EH (cell line): ENCODE measurements around the gene MCF2.
"Not testable (repeated sequence)": the region's sequence is repeated elsewhere in the genome, so short reads cannot be mapped to it uniquely, and the experiment has no call there.

Experiments
- DNase-seq: peaks from one replicate; pipeline ENCODE4 v3.0.0-alpha.2; 2015; ENCODE audit warnings: low read depth

The MCF2 gene, protein sequence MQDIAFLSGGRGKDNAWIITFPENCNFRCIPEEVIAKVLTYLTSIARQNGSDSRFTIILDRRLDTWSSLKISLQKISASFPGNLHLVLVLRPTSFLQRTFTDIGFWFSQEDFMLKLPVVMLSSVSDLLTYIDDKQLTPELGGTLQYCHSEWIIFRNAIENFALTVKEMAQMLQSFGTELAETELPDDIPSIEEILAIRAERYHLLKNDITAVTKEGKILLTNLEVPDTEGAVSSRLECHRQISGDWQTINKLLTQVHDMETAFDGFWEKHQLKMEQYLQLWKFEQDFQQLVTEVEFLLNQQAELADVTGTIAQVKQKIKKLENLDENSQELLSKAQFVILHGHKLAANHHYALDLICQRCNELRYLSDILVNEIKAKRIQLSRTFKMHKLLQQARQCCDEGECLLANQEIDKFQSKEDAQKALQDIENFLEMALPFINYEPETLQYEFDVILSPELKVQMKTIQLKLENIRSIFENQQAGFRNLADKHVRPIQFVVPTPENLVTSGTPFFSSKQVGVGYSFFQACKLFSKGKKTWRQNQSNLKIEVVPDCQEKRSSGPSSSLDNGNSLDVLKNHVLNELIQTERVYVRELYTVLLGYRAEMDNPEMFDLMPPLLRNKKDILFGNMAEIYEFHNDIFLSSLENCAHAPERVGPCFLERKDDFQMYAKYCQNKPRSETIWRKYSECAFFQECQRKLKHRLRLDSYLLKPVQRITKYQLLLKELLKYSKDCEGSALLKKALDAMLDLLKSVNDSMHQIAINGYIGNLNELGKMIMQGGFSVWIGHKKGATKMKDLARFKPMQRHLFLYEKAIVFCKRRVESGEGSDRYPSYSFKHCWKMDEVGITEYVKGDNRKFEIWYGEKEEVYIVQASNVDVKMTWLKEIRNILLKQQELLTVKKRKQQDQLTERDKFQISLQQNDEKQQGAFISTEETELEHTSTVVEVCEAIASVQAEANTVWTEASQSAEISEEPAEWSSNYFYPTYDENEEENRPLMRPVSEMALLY

DNA sequence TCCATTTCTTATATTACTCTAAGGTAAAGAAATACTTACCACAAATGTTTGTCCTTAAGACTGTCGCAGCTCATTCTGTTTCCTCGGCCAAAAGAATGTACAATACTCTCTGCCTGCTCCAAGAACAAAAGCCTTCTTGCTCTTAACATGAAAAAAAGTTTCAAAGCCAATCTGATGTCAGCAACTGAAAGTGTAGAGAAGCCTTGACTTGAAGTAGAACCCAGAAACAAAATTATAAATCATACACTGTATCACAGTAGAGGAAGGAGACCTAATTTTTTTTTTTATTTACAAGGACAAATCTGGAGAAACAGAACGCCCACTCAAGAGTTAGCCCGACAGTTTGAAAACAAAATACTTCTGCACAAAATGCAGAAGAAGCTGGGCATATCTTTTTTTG is at the start of gene MCF2:
TSS of gene MCF2 (minus strand) at position 101 of the 400 bp plus-strand sequence. CDS start 56,423 bp downstream, outside the sequence.
- DNase-seq, result no peak

DNA sequence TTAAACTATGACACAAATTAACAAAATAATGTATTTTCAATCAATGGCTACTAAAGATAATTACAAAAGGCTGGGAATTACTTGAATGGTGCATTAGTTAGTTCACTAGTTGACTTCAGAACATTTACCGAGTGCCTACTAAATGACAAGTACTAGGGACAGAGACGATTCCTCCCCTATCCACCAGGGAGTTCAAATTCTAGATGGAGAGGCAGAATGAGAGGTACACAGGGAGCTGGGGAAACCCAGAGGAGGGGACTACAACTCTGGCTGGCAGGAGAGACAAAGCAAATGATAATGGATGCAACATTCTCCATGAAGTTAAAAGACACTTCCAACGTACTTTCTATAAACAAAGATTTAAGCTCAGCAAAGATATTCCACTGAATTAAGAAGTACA is 43.1 kb upstream of the MCF2 start:
- DNase-seq, result no peak

DNA sequence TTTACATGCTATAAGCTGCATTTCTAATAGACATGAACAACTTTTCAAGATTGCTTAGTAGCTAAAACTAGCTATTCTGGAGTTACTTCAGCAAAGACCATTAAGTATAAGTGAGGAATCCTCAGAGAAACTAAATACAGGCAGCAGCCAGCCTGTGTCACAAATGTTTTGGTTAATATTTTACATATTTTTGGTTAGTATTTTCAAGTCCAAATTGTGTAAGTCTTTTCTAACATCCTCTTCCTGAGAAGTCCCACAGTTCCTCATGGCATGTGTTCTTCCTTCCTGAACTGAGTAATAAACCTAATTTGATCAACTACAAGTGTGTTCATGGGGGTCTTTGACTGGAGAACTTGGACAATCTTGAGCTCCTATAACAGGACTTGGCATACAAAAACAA is 42.4 kb upstream of the MCF2 start:
- DNase-seq, result peak; percentile 51

DNA sequence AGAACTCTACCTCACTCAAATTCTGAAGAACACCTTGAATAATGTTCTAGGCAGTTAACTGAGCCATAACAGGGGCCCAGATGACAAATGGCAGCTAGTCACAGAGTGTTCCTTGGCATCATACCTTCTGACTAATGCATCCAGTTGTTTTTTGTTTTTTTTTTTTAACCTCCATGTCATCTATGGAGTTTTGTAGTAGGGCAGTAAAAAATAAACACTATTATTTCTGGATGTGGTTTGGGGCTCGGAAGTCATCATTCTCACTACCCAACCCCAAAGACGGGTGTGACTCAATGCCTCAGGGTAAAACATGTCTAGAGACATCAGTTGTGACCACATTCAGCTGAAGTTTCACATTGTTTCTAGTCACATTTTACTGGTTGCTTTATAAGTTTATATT is 31.2 kb upstream of the MCF2 start:
- DNase-seq, result peak; percentile 86

DNA sequence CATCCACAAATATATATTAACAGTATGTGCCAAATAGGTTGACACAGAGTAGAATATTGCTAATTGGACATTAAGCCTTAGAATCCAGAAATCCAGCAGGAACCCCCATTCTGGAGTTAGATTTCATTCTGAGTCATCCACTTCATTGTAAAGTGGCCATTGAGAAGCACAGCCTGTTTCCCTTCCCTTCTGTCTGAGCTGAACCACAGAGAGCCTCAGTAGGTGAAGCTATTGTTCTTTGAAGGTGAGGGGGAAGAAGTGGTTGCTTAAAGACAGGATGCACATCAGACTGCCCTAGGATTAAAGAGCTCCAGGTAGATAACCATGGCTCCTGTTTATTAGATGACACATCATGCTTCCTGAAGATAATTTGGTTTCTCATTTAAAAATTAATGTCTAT is 30.6 kb upstream of the MCF2 start:
- DNase-seq, result peak; percentile 34

DNA sequence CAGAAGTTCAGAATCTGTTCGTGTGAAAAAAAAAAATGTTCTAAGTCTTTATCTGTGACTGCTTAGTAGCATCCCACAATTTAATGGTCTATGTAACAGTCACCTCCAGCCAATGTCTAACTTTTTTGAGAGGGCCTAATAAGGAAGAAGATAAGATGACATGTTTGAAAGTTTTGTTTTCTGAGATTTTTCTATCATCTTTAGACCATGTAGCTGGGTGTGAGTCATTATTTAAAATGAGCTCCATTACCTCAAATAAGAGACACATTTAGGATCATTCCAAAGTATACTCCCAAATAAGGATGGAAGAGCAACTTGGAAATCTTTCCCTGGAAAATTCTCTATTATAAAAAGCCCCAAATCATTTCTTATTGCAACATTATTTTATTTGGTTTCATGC is 28.2 kb upstream of the MCF2 start:
- peak; percentile 66 for DNase-seq

DNA sequence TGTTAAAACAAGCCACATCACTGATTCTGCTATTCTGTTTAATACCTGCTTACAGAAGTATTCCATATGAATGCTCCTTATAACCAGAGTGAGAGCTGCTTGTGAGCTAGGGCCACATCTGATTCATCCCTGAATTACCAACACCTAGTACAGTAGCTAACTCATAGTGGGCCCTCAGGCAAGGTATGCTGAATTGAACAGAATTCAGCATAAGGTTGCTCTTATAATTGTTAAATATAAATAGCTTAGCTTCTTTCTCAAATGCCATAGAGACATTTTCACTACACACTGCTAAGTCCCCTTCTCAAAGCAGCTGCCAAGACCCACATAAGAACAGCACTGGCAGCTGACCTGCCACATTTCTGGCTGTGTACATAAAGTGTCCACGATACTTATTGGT is 27.0 kb upstream of the MCF2 start:
- DNase-seq, result no peak

DNA sequence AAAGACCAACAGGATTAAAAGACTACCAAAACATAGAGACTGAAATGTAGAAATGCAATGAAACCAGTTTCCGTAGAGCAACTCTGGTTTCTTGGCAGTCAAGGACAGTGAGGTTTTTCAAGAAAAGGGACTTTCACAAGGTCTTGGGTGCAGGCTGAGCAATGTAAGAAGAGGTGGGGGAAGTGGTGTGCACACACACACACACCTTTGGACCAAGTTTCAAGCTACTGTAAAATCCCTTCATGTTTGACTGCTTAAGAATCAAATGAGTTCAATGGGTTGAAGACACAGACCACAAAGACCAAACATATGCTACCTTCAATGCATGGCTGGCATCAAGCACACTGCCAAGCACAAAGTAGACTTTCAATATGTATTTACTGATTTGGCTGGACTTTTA is 17.8 kb upstream of the MCF2 start:
- no peak for DNase-seq

DNA sequence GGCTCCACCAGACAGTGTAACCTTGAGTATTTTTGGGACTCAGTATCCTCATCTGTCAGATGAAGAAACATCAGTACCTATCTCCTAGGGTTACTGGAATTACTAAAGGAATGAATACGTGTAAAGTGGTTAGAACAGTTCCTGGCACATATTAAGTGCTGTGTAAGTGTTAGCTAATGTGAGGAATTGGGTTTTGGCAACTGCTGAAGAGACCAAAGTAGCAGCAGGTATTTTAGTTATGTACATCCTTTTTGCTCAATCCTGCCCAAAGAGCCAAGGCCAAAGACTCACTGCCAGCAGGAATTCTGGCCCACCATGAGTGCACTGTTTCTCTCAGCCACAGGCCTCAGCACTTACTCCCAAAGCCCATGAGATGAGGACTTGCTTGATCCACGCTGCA is 16.7 kb upstream of the MCF2 start:
- DNase-seq, result peak; percentile 13

DNA sequence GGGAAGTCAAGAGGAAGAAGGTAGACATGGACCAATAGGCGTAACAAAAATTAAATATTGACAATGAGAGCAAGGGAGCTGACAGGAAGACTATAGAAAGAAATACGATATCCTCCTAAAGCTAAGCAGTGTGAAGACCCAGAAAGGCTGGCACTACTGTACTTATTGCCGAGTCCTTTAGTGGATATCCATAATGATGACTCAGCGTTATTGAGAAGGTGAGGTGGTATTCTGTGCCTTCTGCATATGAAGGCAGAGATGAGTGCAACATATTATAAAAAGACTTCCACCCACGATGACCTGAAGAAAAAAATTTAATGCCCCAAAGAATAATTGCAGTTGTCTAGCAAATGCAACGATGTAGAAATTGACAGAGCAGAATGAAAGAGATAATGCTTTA is 13.0 kb upstream of the MCF2 start:
- no peak for DNase-seq

DNA sequence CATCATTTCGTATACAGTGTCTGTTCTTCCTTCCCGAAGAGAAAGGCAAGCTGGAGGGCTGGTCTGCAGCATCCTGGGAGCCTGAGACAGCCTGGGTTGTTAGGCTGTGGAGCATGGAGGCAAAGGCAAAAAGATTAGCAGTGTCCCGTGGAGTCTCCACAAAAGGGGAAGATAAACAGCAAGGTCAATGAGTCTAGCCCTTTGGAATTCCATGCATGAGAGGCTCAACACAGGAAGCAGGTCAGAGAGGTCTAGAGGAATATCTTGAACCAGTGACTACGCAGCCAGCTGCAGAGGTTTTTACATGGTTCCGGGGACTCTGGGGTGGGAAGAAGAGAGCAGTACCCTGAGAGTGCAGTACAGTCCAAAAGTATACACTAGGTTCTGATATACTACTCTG is 12.2 kb upstream of the MCF2 start:
- peak; percentile 83 for DNase-seq

DNA sequence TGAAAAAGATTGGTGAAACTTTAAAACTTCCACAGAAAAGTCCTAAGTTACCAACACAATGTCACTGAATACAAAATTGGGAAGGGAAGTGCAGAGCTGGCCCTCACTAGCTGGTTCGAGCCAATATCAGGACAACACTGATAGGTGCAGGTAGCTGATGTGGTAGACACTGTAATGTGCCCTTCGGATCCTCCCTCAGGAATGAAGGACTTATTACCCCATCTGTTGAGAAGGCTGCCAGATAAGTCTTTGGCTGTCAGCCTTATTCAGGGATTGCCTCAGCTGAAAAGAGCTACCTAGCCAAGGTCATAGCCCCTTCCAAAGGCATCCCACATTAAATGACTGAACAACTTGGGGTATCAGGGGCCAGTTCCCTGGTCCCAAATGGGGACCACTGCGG is 5.3 kb downstream of the MCF2 start:
- DNase-seq, result no peak

DNA sequence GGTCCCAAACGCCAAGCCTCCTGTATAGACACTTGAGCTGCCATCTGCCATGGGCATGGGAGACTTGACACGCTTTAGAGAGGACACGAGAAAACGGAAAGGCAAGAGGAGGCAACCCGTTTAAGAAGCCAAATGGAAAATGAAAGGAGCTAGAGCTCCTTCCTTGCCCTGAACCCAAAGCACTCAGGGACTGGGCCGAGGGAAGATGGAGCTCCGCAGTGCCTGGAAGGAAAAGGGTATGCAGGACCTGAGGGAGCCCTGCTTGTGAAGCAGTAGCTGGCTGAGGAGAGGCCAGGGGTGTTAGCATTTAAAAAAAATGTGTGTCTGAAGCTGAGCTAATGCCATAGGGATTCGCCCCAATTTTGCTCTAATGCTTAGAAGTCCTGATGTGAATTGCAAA is 15.1 kb downstream of the MCF2 start:
- no peak for DNase-seq

DNA sequence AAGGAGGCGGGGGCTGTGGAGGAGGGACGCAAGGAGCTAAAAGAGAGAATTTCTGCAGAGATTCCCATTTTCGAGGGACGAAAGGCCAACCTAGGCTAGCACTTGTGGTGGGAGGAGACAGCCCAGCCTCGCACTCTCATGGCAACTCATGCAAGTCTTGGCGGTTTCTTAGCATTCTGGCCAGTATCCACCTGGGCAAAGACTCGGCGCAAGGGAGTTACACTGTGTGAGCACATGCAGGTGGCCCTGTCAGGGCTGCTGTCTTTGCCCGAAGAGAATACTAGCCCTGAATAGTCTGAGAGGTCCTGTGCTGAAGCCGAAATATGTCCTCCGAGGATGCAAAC is 15.5 kb downstream of the MCF2 start:
- no peak for DNase-seq

DNA sequence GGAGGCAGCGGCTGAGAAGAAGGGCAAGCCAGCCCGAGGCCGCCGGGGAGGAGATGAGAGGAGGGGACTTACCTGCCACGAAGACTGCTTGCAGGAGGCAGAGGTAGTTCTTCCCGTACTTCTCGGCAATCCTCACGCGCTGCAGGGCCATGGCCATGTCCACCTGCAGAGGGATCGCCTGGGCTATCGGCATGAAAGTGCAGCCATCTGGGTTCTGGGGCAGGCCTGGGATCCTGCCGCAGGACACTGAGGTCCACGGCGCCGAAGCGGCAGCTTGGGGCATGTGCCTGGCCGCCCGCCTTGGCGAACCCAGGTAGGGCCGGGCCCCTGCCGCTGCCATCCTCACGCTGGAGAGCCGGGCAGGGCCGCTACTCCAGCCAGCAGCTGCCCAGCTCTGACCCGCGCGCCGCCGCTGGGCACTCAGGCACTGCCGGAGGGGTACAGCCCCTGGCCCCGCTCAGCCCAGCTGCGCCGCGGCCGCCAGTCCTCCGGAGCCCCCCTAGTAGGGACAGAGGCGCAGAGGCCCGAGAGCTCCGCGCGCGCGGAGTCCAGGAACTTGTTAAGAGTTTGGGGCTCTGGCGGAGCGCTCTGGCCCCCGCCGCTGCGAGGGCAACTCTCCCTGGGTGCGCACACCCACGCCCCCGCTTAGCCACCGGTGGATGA is 16.0 kb downstream of the MCF2 start:
- DNase-seq, result no peak

DNA sequence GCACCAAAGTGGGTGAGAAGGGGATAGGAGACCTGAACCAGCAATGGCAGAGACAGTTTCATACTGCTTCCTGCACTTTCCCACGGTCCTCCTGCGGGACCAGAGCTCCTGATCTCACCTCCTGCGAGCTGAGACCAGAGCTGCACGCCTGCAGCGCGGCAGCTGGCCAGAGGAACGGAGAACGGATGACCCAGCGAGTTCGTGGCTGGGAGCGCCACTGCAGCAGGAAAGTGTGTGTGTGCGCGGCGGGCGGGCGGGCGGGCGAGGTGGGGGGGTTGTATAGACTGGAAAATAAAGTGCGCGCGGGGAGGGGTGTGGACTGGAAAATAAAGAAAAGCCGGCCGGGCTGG is 16.5 kb downstream of the MCF2 start:
- DNase-seq, result peak; percentile 24

DNA sequence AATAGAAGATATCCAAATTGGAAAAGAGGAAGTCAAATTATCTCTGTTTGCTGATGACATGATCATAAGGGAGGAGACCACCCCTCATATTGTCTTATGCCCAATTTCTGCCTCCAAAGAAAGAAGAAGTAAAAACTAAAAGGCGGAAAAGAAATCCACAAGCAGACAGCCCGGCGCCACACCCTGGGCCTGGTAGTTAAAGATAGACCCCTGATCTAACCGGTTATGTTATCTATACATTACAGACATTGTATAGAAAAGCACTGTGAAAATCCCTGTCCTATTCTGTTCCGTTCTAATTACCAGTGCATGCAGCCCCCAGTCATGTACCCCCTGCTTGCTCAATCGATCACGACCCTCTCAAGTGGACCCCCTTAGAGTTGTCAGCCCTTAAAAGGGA is 22.8 kb downstream of the MCF2 start:
- not testable (repeated sequence) for DNase-seq

DNA sequence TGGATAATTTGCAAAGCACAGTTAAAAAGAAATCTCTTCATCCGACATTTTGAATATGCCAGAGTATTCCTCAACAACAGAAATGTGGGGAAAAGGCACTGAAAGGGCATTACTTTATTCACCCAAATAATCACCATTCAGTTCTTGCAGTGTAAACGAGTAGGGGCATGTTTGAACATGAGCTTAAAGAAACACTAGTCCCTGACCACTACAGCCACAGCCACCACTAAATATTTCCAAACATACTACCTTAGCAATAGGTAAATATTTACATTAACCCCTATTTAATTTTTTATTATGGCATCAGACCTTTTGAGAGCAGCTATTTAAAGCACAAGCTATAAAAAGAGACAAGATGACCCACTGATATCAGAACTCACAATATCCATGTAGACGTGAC is 27.6 kb downstream of the MCF2 start:
- DNase-seq, result no peak

DNA sequence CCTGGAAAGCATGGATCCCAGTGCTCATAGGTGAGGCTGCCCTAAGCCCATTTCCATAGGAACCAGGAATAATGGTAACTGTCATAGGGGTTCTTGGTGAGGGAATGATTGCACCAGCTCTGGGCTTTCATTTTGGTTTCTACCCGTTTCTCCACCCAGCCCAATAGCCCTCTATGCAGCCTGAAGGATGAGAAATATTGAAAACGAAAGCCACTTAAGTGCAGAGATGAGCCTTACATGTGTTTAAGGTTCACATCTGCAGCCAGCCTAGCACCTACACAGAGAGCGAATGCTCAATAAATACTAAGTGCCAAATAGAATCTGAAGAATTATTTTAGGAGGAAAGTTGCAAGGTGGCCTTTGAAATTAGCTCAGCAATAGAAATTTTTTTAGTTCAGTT is 60.4 kb downstream of the MCF2 start:
- no peak for DNase-seq

DNA sequence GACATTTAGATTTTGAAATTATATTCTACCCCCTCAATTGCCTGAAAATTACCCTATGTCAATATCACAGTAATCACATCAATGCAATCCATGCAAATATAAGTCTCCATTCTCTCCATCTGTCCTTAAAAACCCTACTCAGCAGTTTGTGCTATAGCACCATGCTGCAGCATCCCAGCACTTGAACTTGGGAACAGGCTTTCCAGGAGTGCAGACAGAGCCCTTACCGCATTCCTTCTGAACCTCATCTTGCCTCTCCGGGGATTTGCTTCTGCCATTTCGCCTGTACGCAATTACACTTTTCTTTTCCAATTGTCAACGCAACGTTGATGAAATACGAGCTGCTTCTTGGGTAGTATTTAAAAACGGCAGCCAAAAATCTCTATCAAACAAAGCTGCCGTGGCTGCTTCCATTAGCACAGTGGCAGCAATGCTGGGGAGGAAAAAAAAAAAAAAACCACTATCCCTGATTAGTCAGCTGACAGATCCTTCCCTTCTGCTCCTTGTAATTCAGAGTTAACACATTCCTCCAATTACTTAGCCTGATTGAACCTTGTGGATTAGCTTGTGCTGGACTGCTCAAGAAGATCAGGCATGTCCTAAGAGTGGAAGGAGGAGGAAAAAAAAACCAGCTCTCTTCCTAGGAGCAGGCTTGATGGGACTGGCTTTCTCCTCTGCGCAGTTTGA is 65.6 kb downstream of the MCF2 start:
- DNase-seq, result peak; percentile 0

DNA sequence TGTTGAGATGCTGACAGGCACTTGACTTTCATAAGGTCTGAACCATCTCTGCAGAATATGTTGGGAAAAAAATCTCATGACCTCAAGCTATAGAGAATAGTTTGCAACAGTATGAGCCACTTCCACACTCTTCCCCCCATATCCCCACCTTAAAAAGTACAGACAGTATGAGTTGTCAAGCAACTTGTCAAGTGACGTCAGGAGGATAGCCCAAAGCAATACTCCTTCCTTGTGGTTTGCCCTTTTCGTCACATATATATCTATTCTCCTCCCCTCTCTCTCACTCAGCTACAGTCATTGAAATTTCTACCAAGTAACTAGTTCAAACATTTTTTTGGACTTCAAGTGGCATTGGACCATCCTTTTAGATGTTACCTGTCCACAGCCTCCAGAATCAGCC is 67.7 kb downstream of the MCF2 start:
- no peak for DNase-seq

DNA sequence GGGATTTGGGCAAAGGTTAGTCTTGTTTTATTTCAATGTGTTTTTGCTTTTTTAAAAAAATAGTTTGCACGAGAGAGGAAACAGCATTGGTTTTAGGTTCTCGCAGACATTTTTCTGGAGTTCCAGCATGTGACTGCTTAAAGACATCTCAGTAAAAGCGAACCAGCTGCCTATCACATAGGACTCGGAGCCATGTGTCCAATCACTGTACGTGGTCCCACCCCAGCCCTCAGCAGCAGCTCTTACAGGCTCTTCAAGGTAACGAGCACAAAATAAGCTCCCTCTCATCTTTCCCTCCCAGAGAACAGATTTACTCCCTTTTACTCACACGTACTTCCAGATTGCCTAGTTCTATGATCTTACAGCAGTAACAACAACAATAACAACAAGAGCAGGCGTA is 68.7 kb downstream of the MCF2 start:
- no peak for DNase-seq
